H9 (cell line): ENCODE measurements around the gene MYCBP2. TPM values are rescaled to one million over a fixed set of nuclear protein-coding genes. Genes with fewer than 3 reads are reported as not detected.

Source experiments
- DNase-seq: peaks from one replicate; pipeline ENCODE4 v3.0.0-alpha.2; 2017
- H2AFZ ChIP-seq: one replicate; pipeline ENCODE4 v1.6.1; 2013; ENCODE audit warnings: mild to moderate bottlenecking, low read length, control low read depth, moderate library complexity
- H2AK5ac ChIP-seq: 2 replicates; pipeline ENCODE4 v1.6.1; 2013; ENCODE audit warnings: low read length, control low read depth, mixed read lengths; ENCODE audit not compliant: insufficient read length
- H2BK120ac ChIP-seq: one replicate; pipeline ENCODE4 v1.6.1; 2013; ENCODE audit warnings: low read depth, mild to moderate bottlenecking, low read length, control low read depth, inconsistent platforms; ENCODE audit not compliant: poor library complexity, severe bottlenecking
- H2BK12ac ChIP-seq: 2 replicates; pipeline ENCODE4 v1.6.1; 2013; ENCODE audit warnings: low read length, control low read depth, mixed read lengths, low read depth; ENCODE audit not compliant: insufficient read length
- H2BK15ac ChIP-seq: 2 replicates; pipeline ENCODE4 v1.6.1; 2013; ENCODE audit warnings: low read depth, low read length, control low read depth
- H2BK20ac ChIP-seq: one replicate; pipeline ENCODE4 v1.6.1; 2013; ENCODE audit warnings: low read depth, mild to moderate bottlenecking, low read length, control low read depth, inconsistent platforms; ENCODE audit not compliant: poor library complexity, severe bottlenecking
- H2BK5ac ChIP-seq: 2 replicates; pipeline ENCODE4 v1.6.1; 2013; ENCODE audit warnings: low read length, control low read depth, mixed read lengths; ENCODE audit not compliant: insufficient read length
- H3K14ac ChIP-seq: 2 replicates; pipeline ENCODE4 v1.6.1; 2013; ENCODE audit warnings: low read length, control low read depth; ENCODE audit not compliant: insufficient read depth
- H3K18ac ChIP-seq: 2 replicates; pipeline ENCODE4 v1.6.1; 2013; ENCODE audit warnings: low read depth, mild to moderate bottlenecking, mixed read lengths, low read length, control low read depth; ENCODE audit not compliant: insufficient read length
- H3K23ac ChIP-seq: 2 replicates; pipeline ENCODE4 v1.6.1; 2013; ENCODE audit warnings: low read length, control low read depth, mixed read lengths, low read depth; ENCODE audit not compliant: insufficient read length
- H3K23me2 ChIP-seq: 2 replicates; pipeline ENCODE4 v1.6.1; 2013; ENCODE audit warnings: low read depth, mild to moderate bottlenecking, mixed read lengths, low read length, control low read depth; ENCODE audit not compliant: insufficient read length, poor library complexity, severe bottlenecking
- H3K27ac ChIP-seq: 2 replicates; pipeline ENCODE4 v1.5.1; 2013; ENCODE audit warnings: low read length, control low read depth, mixed read lengths, low read depth; ENCODE audit not compliant: insufficient read length
- H3K27me3 ChIP-seq: 2 replicates; pipeline ENCODE4 v1.6.1; 2013; ENCODE audit warnings: low read length, control low read depth, inconsistent platforms; ENCODE audit not compliant: insufficient read depth
- H3K4ac ChIP-seq: 2 replicates; pipeline ENCODE4 v1.6.1; 2013; ENCODE audit warnings: low read depth, mild to moderate bottlenecking, control low read depth, inconsistent platforms, low read length, moderate library complexity
- H3K4me1 ChIP-seq: 2 replicates; pipeline ENCODE4 v1.6.1; 2013; ENCODE audit warnings: low read length, control low read depth, inconsistent platforms; ENCODE audit not compliant: insufficient read depth
- H3K4me2 ChIP-seq: 2 replicates; pipeline ENCODE4 v1.6.1; 2013; ENCODE audit warnings: low read length, control low read depth, mixed read lengths; ENCODE audit not compliant: insufficient read length, insufficient read depth
- H3K56ac ChIP-seq: 2 replicates; pipeline ENCODE4 v1.6.1; 2013; ENCODE audit warnings: low read depth, mild to moderate bottlenecking, mixed read lengths, low read length, control low read depth; ENCODE audit not compliant: insufficient read length
- H3K79me1 ChIP-seq: 2 replicates; pipeline ENCODE4 v1.6.1; 2013; ENCODE audit warnings: low read depth, mild to moderate bottlenecking, moderate library complexity, low read length, control low read depth, inconsistent platforms; ENCODE audit not compliant: insufficient read depth, poor library complexity, severe bottlenecking
- H3K79me2 ChIP-seq: 2 replicates; pipeline ENCODE4 v1.6.1; 2013; ENCODE audit warnings: low read length, control low read depth, inconsistent platforms; ENCODE audit not compliant: insufficient read depth
- H3K9ac ChIP-seq: 2 replicates; pipeline ENCODE4 v1.6.1; 2013; ENCODE audit warnings: low read length, control low read depth, mixed read lengths; ENCODE audit not compliant: insufficient read length; ENCODE audit errors: extremely low read depth
- H3K9me3 ChIP-seq: one replicate; pipeline ENCODE4 v1.6.1; 2013; ENCODE audit warnings: low read depth, low read length, inconsistent platforms; ENCODE audit not compliant: control insufficient read depth
- H3T11ph ChIP-seq: one replicate; pipeline ENCODE4 v1.6.1; 2013; ENCODE audit warnings: mild to moderate bottlenecking, low read length, control low read depth, inconsistent platforms
- H4K20me1 ChIP-seq: one replicate; pipeline ENCODE4 v1.6.1; 2013; ENCODE audit not compliant: control insufficient read depth, insufficient read length, insufficient read depth
- H4K5ac ChIP-seq: 2 replicates; pipeline ENCODE4 v1.6.1; 2013; ENCODE audit warnings: low read depth, mild to moderate bottlenecking, mixed read lengths, low read length, control low read depth; ENCODE audit not compliant: insufficient read length
- H4K8ac ChIP-seq: replicated peaks from 2 replicates; pipeline ENCODE4 v1.6.1; 2013; ENCODE audit warnings: low read length, control low read depth, mixed read lengths, low read depth; ENCODE audit not compliant: insufficient read length
- H4K91ac ChIP-seq: 2 replicates; pipeline ENCODE4 v1.6.1; 2013; ENCODE audit warnings: low read depth, mild to moderate bottlenecking, moderate library complexity, mixed read lengths, low read length, control low read depth; ENCODE audit not compliant: insufficient read length
- H3K27ac Mint-ChIP-seq, 3 experiments: 2 replicates in 2 of 3; 3 replicates in 1 of 3; pipeline ENCODE4 v1.8.0; 2020 to 2021; ENCODE audit warnings: mixed read lengths in 3 of 3, mild to moderate bottlenecking in 1 of 3, moderate library complexity in 1 of 3
- H3K27me3 Mint-ChIP-seq: 2 replicates; pipeline ENCODE4 v1.8.0; 2021; ENCODE audit warnings: low read depth, mild to moderate bottlenecking, moderate library complexity, mixed read lengths
- H3K36me3 Mint-ChIP-seq, 3 experiments: 2 replicates in 2 of 3; 3 replicates in 1 of 3; pipeline ENCODE4 v1.8.0; 2020 to 2021; ENCODE audit warnings: low read depth in 3 of 3, mixed read lengths in 3 of 3; ENCODE audit not compliant: insufficient read depth in 1 of 3
- H3K4me1 Mint-ChIP-seq, 2 experiments: 2 replicates each; pipeline ENCODE4 v1.8.0; 2020; ENCODE audit warnings: mixed read lengths in 2 of 2
- H3K4me3 Mint-ChIP-seq, 2 experiments: 2 replicates in 1 of 2; 3 replicates in 1 of 2; pipeline ENCODE4 v1.8.0; 2020 to 2021; ENCODE audit warnings: mild to moderate bottlenecking in 2 of 2, mixed read lengths in 2 of 2, moderate library complexity in 1 of 2
- H3K9me3 Mint-ChIP-seq, 2 experiments: 2 replicates in 1 of 2; 3 replicates in 1 of 2; pipeline ENCODE4 v1.8.0; 2020; ENCODE audit warnings: mild to moderate bottlenecking in 2 of 2, mixed read lengths in 2 of 2, moderate library complexity in 1 of 2
- CTCF ChIP-seq: fragments of 200-600 bp; sonication (generic); conservative IDR thresholded peaks from 3 replicates; pipeline ENCODE4 v1.8.0; 2021; ENCODE audit warnings: antibody characterized with exemption, mild to moderate bottlenecking
- WGBS: extraction: QIAGEN DNeasy Blood & Tissue Kit; methylation state at CpG from one replicate; pipeline ENCODE4 v1.1.7; 2013; ENCODE audit warnings: missing lambda C conversion rate, low lambda C conversion rate, mixed read lengths; ENCODE audit not compliant: insufficient read length; ENCODE audit errors: extremely low coverage; 5-methylcytosine and 5-hydroxymethylcytosine counted together
- total RNA-seq: library from RNA; stranded (reverse); gene quantifications from 2 replicates; pipeline ENCODE4 v1.2.1, GENCODE V29; 2021

The MYCBP2 gene
- total RNA-seq, 1 experiment from 2014 or later: 32.0 TPM

GRCh38 chr13:77370888-77371287, 44.0 kb upstream of the MYCBP2 start:
- Histone ChIP-seq H3K23me2 (no peaks in the 10 kb centered on the region), H3K18ac (no peak overlapping the region), H2AFZ (no peak overlapping the region), H3K23ac (no peak overlapping the region), H4K91ac (no peak overlapping the region), H3T11ph (no peak overlapping the region), H4K20me1 (no peaks in the 10 kb centered on the region), H3K27me3 (no peaks in the 10 kb centered on the region), H3K56ac (no peak overlapping the region), H4K5ac (no peak overlapping the region), H2BK120ac (no peak overlapping the region), H3K4me1 (peaks cover 7% of the 10 kb centered on the region; the same call in 1 of the 2 replicates), H3K79me2 (no peaks in the 10 kb centered on the region), H3K79me1 (no peaks in the 10 kb centered on the region), H2BK20ac (no peak overlapping the region), H3K9ac (no peak overlapping the region), H3K9me3 (no peaks in the 10 kb centered on the region), H2BK12ac (no peak overlapping the region), H2BK5ac (no peak overlapping the region), H4K8ac (no peak overlapping the region), H3K4me2 (no peak overlapping the region), H3K14ac (no peak overlapping the region), H2AK5ac (no peak overlapping the region), H3K27ac (no peak overlapping the region), H2BK15ac (no peak overlapping the region), H3K4ac (no peak overlapping the region)
- Mint-ChIP-seq H3K4me3 (no peak overlapping the region), H3K27me3 (no peaks in the 10 kb centered on the region; the same call in none of the 2 replicates), H3K27ac (no peak overlapping the region), H3K4me1 (peaks cover 31 to 34% of the 10 kb centered on the region in 2 experiments), H3K9me3 (peaks cover 0 to 4% of the 10 kb centered on the region in 2 experiments; a peak in 3 of 5 replicates), H3K36me3 (peaks cover 0 to 9% (median 0%) of the 10 kb centered on the region in 3 experiments; a peak in 2 of 7 replicates)
- DNase-seq: no peak
- WGBS: no CpG with 5 or more reads among the region's 2 CpGs
- TF ChIP-seq CTCF: no peak
